Measurements from ENCODE around the gene DMRTB1. TPM values are rescaled to one million over a fixed set of nuclear protein-coding genes. Genes with fewer than 3 reads are reported as not detected.

Gene DMRTB1
- total RNA-seq, 1 experiment from 2014 or later, result not detected

- no peak for TF ChIP-seq CTCF (IDR thresholded peaks at IDR 0.05 in 2 of 3, conservative IDR thresholded peaks at IDR 0.05 in 1 of 3; ENCODE audit: borderline replicate concordance in 1 of 3, insufficient read depth in 1 of 3, low read depth in 2 of 3, low read length in 2 of 3)
- TF ChIP-seq CEBPB (IDR thresholded peaks at IDR 0.05; ENCODE audit: low read depth), result no peak
- TF ChIP-seq ATF3 (IDR thresholded peaks at IDR 0.05), result no peak
Observed at GRCh38 chr1:53504901-53505300, 45.7 kb downstream of the DMRTB1 start (continued).

GRCh38 chr1:53505401-53505800, 46.2 kb downstream of the DMRTB1 start:
- Histone ChIP-seq H3K4me1 (ENCODE audit: control insufficient read depth in 1 of 2, insufficient read depth in 2 of 2, low read length in 2 of 2) (peaks cover 0 to 13% of the 10 kb centered on the region in 2 experiments; a peak in 2 of 4 replicates), H3K4me2 (ENCODE audit: low read length) (no peak overlapping the region), H2AFZ (ENCODE audit: low read depth, low read length, poor library complexity, severe bottlenecking) (no peak overlapping the region), H3K9me2 (ENCODE audit: insufficient read depth) (no peaks in the 10 kb centered on the region), H3K4me3 (replicated peaks in 1 of 2; ENCODE audit: low read depth in 1 of 2, low read length in 2 of 2) (no peak overlapping the region), H3K9ac (ENCODE audit: low read length) (no peak overlapping the region), H3K36me3 (ENCODE audit: control insufficient read depth in 1 of 2, insufficient read depth in 2 of 2, low read length in 2 of 2) (no peaks in the 10 kb centered on the region), H3K27me3 (ENCODE audit: insufficient read depth, low read length) (no peaks in the 10 kb centered on the region), H3K79me2 (ENCODE audit: insufficient read depth, low read length) (no peaks in the 10 kb centered on the region), H3K27ac (ENCODE audit: low read depth, low read length) (no peak overlapping the region), H3K9me3 (ENCODE audit: control insufficient read depth in 1 of 2, insufficient read depth in 1 of 2, low read depth in 1 of 2, low read length in 2 of 2) (no peaks in the 10 kb centered on the region), H4K20me1 (ENCODE audit: insufficient read depth) (no peaks in the 10 kb centered on the region)
- ATAC-seq, result no peak
- POLR2A ChIA-PET, result no interaction called here
- RAD21 ChIA-PET (ENCODE audit: low non-redundant PET in 1 of 2, low total read pairs in 2 of 2, uncharacterized antibody in 2 of 2, unreplicated experiment in 2 of 2), result no interaction called here
- intact Hi-C loops (cut with micrococcal nuclease), result no loop called here
- DNase-seq (ENCODE audit: low read depth, low spot score), result no peak
- CTCF ChIA-PET, result no interaction called here
- no peak for TF ChIP-seq ZNF274 (IDR thresholded peaks at IDR 0.05; ENCODE audit: low read depth, low read length)
- TF ChIP-seq ZFX (IDR thresholded peaks at IDR 0.05), result no peak
- TF ChIP-seq SIN3A (IDR thresholded peaks at IDR 0.05; ENCODE audit: low read depth), result no peak
- TF ChIP-seq RAD21 (IDR thresholded peaks at IDR 0.05; ENCODE audit: low read depth), result no peak
- no peak for TF ChIP-seq YY1 (IDR thresholded peaks at IDR 0.05; ENCODE audit: extremely low read depth, insufficient replicate concordance, low read depth, low read length)
- TF ChIP-seq ZBTB33 (IDR thresholded peaks at IDR 0.05; ENCODE audit: extremely low read depth, insufficient replicate concordance, low read length), result no peak
- TF ChIP-seq POLR2A (IDR thresholded peaks at IDR 0.05; ENCODE audit: borderline replicate concordance, extremely low read depth, insufficient read depth, insufficient read length), result no peak
- TF ChIP-seq SP1 (IDR thresholded peaks at IDR 0.05; ENCODE audit: low read depth), result no peak
- no peak for TF ChIP-seq CTCF (IDR thresholded peaks at IDR 0.05 in 2 of 3, conservative IDR thresholded peaks at IDR 0.05 in 1 of 3; ENCODE audit: borderline replicate concordance in 1 of 3, insufficient read depth in 1 of 3, low read depth in 2 of 3, low read length in 2 of 3)
- TF ChIP-seq ELF1 (IDR thresholded peaks at IDR 0.05; ENCODE audit: borderline replicate concordance, low read depth), result no peak
- no peak for TF ChIP-seq MAX (IDR thresholded peaks at IDR 0.05)
- no peak for TF ChIP-seq ATF3 (IDR thresholded peaks at IDR 0.05)
- no peak for TF ChIP-seq EGR1 (IDR thresholded peaks at IDR 0.05; ENCODE audit: low read depth)
- no peak for TF ChIP-seq JUND (IDR thresholded peaks at IDR 0.05)
- no peak for TF ChIP-seq TCF7L2 (IDR thresholded peaks at IDR 0.05; ENCODE audit: borderline replicate concordance, extremely low read depth, insufficient read depth, insufficient read length)
- no peak for TF ChIP-seq CBX3 (IDR thresholded peaks at IDR 0.05; ENCODE audit: low read depth)
- no peak for TF ChIP-seq FOSL1 (IDR thresholded peaks at IDR 0.05; ENCODE audit: low read depth)
- BruUV-seq (replicated peaks), result no TSS peak
